Hepatocyte (in vitro differentiated cells): ENCODE data around the gene PMCH.

ENCODE experiments used
- EZH2 ChIP-seq: fragments of 200-600 bp; sonication (generic); IDR thresholded peaks from 2 replicates; pipeline ENCODE4 v1.6.1; 2016; ENCODE audit warnings: antibody characterized with exemption, mild to moderate bottlenecking, borderline replicate concordance
- EZH2phosphoT487 ChIP-seq: fragments of 200-600 bp; sonication (generic); IDR thresholded peaks from one replicate; pipeline ENCODE4 v1.6.1; 2018; ENCODE audit warnings: antibody characterized with exemption, mild to moderate bottlenecking, low read depth, moderate library complexity; ENCODE audit not compliant: unreplicated experiment, severe bottlenecking
- TF ChIP-seq, protein P1 (sequence below): fragments of 200-600 bp; sonication (generic); IDR thresholded peaks from 2 replicates; pipeline ENCODE4 v1.5.1; 2016; ENCODE audit warnings: antibody characterized with exemption, mild to moderate bottlenecking; ENCODE audit not compliant: poor library complexity

DNA sequence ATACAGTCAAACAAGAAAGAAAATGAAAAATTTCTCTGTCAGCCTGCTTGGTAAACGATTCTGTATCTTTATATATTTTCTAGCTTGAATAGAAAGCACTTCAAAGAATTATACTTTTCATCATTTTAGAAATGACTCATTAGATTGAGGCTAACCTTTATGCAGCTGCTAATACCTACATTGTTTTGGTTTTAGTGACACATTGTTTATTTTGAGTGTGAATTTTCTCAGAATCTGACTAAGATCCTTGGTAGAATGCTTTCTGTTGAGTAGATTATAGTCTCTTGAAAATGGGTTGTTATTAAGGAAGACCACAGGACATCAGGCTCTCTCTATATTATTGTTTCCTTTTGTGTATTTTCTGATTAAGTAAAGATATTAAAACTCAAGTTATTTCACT lies at the start of gene PMCH:
- TF ChIP-seq, protein P1, sequence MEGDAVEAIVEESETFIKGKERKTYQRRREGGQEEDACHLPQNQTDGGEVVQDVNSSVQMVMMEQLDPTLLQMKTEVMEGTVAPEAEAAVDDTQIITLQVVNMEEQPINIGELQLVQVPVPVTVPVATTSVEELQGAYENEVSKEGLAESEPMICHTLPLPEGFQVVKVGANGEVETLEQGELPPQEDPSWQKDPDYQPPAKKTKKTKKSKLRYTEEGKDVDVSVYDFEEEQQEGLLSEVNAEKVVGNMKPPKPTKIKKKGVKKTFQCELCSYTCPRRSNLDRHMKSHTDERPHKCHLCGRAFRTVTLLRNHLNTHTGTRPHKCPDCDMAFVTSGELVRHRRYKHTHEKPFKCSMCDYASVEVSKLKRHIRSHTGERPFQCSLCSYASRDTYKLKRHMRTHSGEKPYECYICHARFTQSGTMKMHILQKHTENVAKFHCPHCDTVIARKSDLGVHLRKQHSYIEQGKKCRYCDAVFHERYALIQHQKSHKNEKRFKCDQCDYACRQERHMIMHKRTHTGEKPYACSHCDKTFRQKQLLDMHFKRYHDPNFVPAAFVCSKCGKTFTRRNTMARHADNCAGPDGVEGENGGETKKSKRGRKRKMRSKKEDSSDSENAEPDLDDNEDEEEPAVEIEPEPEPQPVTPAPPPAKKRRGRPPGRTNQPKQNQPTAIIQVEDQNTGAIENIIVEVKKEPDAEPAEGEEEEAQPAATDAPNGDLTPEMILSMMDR = no peak
- no peak for TF ChIP-seq EZH2
- no peak for TF ChIP-seq EZH2phosphoT487
